HAP-1 (cell line): Measurements from ENCODE around the gene OTOP3.

Experiments
- DNase-seq, 2 experiments: peaks; one replicate each; pipeline ENCODE4 v3.0.0-alpha.2; 2016 to 2020; ENCODE audit warnings: low spot score in 2 of 2
- H3K27me3 ChIP-seq: fragments of 250-450 bp; sonication (Bioruptor Pico); 2 replicates; pipeline ENCODE4 v1.5.1; 2020; ENCODE audit warnings: low read depth, mild to moderate bottlenecking, moderate library complexity
- H3K36me3 ChIP-seq: fragments of 250-450 bp; sonication (Bioruptor Pico); replicated peaks from 2 replicates; pipeline ENCODE4 v1.5.1; 2020; ENCODE audit warnings: mild to moderate bottlenecking
- H3K4me1 ChIP-seq: fragments of 250-450 bp; sonication (Bioruptor Pico); 2 replicates; pipeline ENCODE4 v1.5.1; 2020; ENCODE audit warnings: mild to moderate bottlenecking
- H3K4me3 ChIP-seq: fragments of 250-450 bp; sonication (Bioruptor Pico); 2 replicates; pipeline ENCODE4 v1.5.1; 2020; ENCODE audit warnings: mild to moderate bottlenecking, moderate library complexity
- H3K9me3 ChIP-seq: fragments of 250-450 bp; sonication (Bioruptor Pico); 2 replicates; pipeline ENCODE4 v1.5.1; 2020; ENCODE audit warnings: mild to moderate bottlenecking, moderate library complexity
- in situ Hi-C: fragments of 300-500 bp; cut with MboI; formaldehyde crosslinking; loops from 3 replicates; pipeline ENCODE4 v1.14.3; 2020; ENCODE audit warnings: low sequenced_read_pairs, inconsistent platforms, mixed read lengths

Gene OTOP3

DNA sequence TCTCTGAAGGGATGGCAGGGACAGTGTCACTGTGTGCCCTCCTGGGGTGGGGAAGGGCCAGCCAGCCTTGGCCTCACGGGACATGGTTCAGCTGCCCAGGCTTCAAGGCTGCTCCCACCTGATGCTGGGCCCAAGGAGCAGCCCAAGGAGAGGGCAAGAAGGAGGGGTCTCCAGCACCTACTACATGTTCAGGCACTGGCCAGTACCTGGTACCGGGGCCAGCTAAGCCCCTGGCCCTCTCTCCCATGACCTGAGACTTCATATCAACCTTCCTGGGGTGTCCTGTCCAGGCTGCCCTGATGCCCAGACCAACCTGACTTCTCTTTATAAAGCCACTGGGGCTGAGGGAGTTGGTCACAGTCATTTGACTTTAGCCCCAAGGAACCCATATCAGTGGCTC is 13.9 kb upstream of the OTOP3 start:
- no peak overlapping the region for H3K4me3 ChIP-seq
- in situ Hi-C loops, result loop anchor here (10.0 kb wide), 1 partner anchor 493 kb away; no protein-coding TSS in a partner anchor
- H3K27me3 ChIP-seq, result peaks cover 36% of the 10 kb centered on the region
- no peak for DNase-seq
- H3K36me3 ChIP-seq, result no peaks in the 10 kb centered on the region
- H3K9me3 ChIP-seq, result no peaks in the 10 kb centered on the region
- H3K4me1 ChIP-seq, result no peaks in the 10 kb centered on the region; the same call in 1 of the 2 replicates

DNA sequence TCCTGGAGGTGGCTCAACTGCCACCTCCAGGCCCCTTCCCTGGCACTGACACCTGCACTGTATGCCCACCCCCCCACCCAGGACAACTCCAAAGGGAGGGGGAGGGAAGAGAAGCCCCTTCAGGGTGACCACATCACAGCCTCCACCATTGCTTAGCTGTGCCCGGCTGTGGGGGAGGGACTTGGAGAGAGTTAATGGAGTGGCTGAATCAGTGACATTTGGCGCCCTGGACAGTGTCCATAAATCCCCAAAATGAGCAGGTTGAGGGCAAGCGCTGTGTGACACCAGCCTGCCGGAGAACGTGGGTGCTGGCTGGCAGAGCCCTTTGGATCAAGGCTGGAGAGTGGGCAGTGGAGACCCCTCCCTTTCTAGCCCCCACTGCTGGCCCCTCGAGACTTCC is 13.5 kb upstream of the OTOP3 start:
- no peak for DNase-seq
- Histone ChIP-seq H3K27me3 (peaks cover 38% of the 10 kb centered on the region), H3K4me3 (no peak overlapping the region), H3K36me3 (no peaks in the 10 kb centered on the region), H3K4me1 (no peaks in the 10 kb centered on the region; the same call in 1 of the 2 replicates), H3K9me3 (no peaks in the 10 kb centered on the region)
- in situ Hi-C loops, result loop anchor here (10.0 kb wide), 1 partner anchor 493 kb away; no protein-coding TSS in a partner anchor

DNA sequence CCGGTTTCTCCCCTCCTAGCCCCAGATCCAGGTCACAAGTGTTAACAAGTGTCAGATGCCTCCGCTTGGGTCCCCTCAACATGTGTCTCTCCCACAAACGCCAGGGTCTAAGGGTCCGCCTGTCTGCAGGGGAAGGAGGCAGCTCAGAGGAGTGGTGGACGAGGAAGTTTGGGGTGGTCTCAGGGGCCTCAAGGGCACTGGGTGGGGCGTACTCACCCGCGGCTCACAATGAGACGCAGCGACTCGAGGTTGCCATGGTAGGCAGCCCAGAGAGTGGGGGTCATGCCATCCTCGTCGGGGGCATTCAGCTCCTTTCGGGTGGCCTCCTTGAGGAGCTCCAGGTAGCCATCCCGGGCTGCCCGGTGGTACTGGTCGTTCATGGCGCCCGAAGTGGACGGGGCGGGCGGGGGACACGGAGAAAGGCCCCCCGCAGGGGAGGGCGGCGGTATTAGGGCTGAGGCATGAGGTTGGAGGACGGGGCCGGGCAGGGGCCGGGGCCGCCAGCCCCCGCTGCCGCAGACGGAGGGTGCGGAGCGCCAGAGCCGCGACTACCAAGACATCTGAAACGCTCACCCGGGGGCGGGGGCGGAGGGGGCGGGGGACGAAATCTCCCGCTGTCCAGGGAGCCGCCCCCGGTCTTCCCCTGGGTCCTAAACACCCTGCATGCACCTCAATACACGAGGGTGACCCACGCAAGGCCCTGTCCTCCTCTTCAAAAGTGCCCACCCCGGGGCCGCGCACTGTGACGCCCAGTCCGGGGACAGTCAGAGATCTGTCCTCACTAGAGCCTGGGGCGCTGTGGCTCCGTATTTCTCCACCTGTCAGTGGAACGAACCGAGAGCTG is 12.8 kb upstream of the OTOP3 start, which contains the start of gene USH1G:
Gene USH1G (minus strand): TSS at position 562 of the 844 bp plus-strand sequence. CDS start 182 bp downstream, at position 380.
- peak; percentile 17 to 63 for DNase-seq
- peak within 1 kb of the TSS; percentile 37 for H3K4me3 ChIP-seq
- H3K27me3 ChIP-seq, result peaks cover 43% of the 10 kb centered on the region
- H3K36me3 ChIP-seq, result no peaks in the 10 kb centered on the region
- in situ Hi-C loops, result loop anchor here (10.0 kb wide), 1 partner anchor 492 kb away; no protein-coding TSS in a partner anchor
- no peaks in the 10 kb centered on the region; the same call in 1 of the 2 replicates for H3K4me1 ChIP-seq
- H3K9me3 ChIP-seq, result no peaks in the 10 kb centered on the region

DNA sequence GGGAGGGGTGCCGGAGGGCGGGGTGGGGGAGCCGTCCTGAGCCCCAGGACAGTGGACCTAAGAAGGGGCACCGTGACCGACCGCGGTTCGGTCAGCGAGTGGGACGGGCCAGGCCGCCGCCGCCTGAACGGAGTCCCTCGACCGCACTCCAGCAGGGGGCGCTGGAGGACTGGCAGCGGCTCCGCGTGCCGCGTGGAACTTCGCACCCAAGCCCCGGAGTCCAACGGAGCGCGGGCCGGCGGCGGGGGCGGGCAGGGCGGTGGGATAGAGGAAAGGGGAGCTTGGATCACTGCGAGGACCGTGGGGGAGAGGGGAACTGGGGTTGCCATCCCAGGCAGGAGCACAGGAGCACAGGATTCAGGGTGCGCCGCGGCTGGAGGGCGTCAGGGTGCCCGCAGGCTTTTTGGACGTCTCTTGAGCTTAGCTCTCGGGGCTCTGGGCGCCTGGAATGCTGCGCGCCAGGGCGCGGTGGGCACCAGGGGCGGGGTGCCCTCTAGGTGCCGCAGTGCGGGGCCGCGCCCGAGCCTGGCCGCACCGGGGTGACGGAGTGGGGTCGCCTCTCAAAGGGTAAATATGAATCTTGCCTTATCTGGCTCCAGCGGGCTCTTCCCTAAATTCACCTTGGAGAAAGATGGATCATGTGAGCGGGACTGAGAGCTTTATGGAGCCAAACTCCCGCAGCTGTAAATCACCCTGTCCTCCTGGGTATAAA is 12.0 kb upstream of the OTOP3 start:
- H3K36me3 ChIP-seq, result no peaks in the 10 kb centered on the region
- H3K27me3 ChIP-seq, result peaks cover 43% of the 10 kb centered on the region
- DNase-seq, result peak in 1 of 2 experiments; percentile 82
- no peaks in the 10 kb centered on the region for H3K9me3 ChIP-seq
- peak overlapping the region; percentile 37 for H3K4me3 ChIP-seq
- in situ Hi-C loops, result loop anchor here (10.0 kb wide), 1 partner anchor 491 kb away; no protein-coding TSS in a partner anchor
- H3K4me1 ChIP-seq, result no peaks in the 10 kb centered on the region; the same call in 1 of the 2 replicates

DNA sequence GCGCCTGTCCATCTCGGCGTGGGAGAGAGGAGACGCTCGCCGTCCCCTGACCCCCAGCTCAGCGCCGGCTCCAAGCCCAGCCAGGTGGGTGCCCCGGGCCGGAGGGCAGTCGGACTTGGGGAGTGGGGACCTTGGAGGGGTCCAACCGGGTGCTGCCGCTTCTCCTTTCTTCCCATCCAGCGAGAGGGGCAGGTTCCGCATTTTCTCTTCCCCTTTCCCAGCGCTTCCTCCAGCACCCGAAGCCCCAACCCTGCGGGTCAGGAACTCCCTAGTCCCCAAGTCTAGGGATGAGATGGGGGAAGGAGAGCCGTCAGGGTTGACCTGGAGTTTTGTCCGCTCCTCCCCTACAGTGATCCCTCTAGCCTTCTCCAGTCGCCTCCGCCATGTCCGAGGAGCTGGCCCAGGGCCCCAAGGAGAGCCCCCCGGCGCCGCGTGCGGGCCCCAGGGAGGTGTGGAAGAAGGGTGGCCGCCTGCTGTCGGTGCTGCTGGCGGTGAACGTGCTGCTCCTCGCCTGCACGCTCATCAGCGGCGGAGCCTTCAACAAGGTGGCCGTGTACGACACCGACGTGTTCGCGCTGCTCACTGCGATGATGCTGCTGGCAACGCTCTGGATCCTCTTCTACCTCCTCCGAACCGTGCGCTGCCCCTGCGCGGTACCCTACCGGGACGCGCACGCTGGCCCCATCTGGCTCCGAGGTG is 11.3 kb upstream of the OTOP3 start, which contains the start of gene OTOP2:
Gene OTOP2 (plus strand): TSS at position 24 of the 699 bp plus-strand sequence. CDS start 360 bp downstream, at position 384.
- H3K4me3 ChIP-seq, result peak within 1 kb of the TSS; percentile 37
- no peak for DNase-seq
- peaks cover 43% of the 10 kb centered on the region for H3K27me3 ChIP-seq
- no peaks in the 10 kb centered on the region; the same call in 1 of the 2 replicates for H3K4me1 ChIP-seq
- H3K36me3 ChIP-seq, result no peaks in the 10 kb centered on the region
- no peaks in the 10 kb centered on the region for H3K9me3 ChIP-seq
- in situ Hi-C loops, result loop anchor here (10.0 kb wide), 1 partner anchor 490 kb away; no protein-coding TSS in a partner anchor

DNA sequence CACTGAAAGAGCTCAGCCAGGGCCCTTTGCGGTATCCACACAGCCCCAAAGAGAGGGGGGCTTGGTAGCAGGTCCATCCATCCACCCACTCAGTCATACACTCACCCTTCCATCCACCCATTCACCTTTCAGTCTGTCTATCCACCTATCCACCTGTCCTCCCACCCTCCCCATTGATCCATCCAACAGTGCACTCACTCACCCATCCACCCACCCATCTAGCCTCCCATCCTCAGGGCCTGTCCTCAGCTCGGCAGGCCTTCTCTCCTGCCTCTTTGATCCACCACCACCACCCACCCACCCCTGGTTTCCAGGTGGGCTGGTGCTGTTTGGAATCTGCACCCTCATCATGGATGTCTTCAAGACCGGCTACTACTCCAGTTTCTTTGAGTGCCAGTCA is 10.5 kb upstream of the OTOP3 start:
- H3K36me3 ChIP-seq, result no peaks in the 10 kb centered on the region
- H3K4me1 ChIP-seq, result no peaks in the 10 kb centered on the region; the same call in 1 of the 2 replicates
- no peak for DNase-seq
- H3K9me3 ChIP-seq, result no peaks in the 10 kb centered on the region
- no peak overlapping the region for H3K4me3 ChIP-seq
- H3K27me3 ChIP-seq, result peaks cover 43% of the 10 kb centered on the region
- in situ Hi-C loops, result loop anchor here (10.0 kb wide), 1 partner anchor 490 kb away; no protein-coding TSS in a partner anchor

DNA sequence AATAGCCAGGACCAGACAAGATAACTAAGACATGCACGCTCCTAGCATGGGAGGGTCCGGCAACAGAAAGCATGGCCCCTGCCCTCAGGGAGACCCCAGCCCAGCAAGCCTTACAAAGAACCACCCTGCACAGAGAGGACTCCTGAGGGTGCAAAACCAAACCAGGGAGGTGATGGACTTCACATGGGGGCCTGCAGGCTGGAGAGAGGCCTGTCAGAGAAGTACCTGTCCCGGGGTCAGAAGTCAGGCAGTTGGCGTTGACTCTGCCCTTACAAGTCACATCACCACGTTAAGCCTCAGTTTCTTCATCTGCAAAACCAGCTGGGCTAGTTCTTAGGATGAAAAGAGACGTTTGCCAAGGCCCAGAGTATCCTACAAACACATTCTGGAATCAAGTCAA is 6.9 kb upstream of the OTOP3 start:
- in situ Hi-C loops, result loop anchor here (10.0 kb wide), 1 partner anchor 486 kb away; no protein-coding TSS in a partner anchor

DNA sequence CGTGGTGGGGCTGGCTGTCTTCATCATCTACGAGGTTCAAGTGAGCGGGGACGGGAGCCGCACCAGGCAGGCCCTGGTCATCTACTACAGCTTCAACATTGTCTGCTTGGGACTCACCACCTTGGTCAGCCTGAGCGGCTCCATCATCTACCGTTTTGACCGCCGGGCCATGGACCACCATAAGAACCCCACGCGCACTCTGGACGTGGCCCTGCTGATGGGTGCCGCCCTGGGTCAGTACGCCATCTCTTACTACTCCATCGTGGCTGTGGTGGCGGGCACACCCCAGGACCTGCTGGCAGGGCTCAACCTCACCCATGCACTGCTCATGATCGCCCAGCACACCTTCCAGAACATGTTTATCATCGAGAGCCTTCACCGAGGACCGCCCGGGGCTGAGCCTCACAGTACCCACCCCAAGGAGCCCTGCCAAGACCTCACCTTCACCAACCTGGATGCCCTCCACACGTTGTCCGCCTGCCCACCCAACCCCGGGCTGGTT is 5.1 kb upstream of the OTOP3 start:
- Histone ChIP-seq H3K9me3 (no peaks in the 10 kb centered on the region), H3K4me1 (no peaks in the 10 kb centered on the region), H3K27me3 (peaks cover 29% of the 10 kb centered on the region), H3K36me3 (no peaks in the 10 kb centered on the region), H3K4me3 (no peak overlapping the region)
- no peak for DNase-seq
- in situ Hi-C loops, result no loop called here

More for the DNA sequence above, 6.9 kb upstream of the OTOP3 start:
- no peaks in the 10 kb centered on the region for H3K4me1 ChIP-seq
- no peaks in the 10 kb centered on the region for H3K9me3 ChIP-seq
- H3K4me3 ChIP-seq, result no peak overlapping the region
- no peak for DNase-seq
- no peaks in the 10 kb centered on the region for H3K36me3 ChIP-seq
- peaks cover 35% of the 10 kb centered on the region for H3K27me3 ChIP-seq

DNA sequence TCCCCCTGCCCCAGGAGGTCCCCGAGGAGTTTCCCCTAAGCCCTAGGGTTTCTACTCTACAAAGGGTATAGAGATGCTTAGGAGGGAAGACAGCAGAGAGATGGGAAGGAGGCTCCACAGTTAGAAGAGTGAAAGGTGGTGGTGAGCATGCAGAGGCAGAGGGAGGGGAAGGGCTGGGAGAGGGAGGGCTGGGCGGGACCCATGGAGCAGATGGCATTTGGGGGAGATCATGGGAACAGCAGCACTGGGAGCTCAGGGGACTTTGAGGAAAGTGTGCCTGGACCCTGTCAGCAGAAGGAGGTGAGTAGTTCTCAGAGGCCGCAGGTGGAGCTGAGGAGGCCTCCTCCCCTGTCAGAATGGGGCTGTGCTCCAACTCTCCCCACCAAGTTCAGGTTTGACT is 650 bp upstream of the OTOP3 start:
- Histone ChIP-seq H3K36me3 (no peaks in the 10 kb centered on the region), H3K9me3 (no peaks in the 10 kb centered on the region), H3K4me1 (no peaks in the 10 kb centered on the region), H3K27me3 (peaks cover 44% of the 10 kb centered on the region), H3K4me3 (no peak overlapping the region)
- in situ Hi-C loops, result no loop called here
- no peak for DNase-seq

DNA sequence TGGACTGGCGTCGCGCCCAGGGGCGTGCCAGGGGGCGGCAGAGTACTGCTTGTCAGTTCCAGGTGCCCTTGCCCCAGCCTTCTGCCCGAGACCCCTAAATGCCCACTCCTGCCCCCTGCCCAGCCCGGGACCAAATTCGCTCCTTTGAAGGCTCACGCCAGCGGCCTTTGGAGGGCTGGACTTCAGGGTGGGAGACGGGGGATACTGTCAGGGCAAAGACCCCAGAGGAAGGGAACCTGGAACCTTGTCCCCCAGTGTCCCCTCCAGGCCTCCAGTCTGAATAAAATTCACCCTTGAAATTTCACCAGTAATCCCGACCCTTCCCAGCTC is 737 bp downstream of the OTOP3 start:
- Histone ChIP-seq H3K36me3 (no peaks in the 10 kb centered on the region), H3K4me1 (no peaks in the 10 kb centered on the region), H3K27me3 (peaks cover 53% of the 10 kb centered on the region), H3K9me3 (no peaks in the 10 kb centered on the region), H3K4me3 (no peak overlapping the region)
- no peak for DNase-seq
- in situ Hi-C loops, result no loop called here

DNA sequence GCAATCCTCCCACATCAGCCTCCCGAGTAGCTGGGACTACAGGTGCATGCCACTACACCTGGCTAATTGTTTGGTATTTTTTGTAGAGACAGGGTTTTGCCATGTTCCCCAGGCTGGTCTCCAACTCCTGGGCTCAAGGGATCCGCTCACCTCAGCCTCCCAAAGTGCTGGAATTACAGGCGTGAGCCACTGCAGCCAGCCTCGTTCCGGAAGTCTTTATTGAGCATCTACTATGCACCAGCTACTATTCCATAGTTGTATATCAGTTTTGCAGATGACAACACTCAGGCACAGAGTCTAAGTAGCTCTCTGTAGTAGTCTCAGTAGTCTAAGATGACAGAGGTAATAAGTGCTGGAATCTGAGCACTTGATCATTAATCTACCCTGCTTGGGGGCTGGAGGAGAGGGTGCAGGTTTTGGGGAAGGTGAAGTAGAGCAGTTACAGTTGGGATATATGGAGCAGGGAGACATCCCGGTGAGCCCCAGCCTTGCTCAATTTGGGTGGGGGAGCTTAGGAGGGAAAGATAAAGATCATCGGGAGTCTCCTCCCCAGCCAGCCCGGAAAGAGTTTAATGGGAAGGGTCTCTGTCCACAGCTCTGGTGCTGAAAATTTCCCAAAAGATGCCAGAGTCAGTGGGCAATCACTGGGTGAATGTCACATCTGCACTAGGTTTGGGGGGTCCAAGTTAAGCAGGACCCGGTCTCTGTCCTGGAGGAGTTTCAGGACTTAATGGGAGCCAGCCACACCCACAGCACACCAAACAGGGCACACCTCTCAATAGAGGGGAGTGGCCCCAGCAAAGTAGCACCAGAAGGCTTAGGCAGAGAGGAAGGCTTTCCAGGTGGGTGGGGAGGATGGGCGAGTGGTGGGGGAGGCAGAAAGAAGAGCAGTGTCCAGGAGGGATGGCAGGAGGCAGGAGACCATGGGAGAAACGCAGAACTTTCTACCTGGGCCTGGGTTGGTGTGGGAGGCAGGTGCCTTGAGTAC is 1.7 kb downstream of the OTOP3 start:
- Histone ChIP-seq H3K36me3 (no peaks in the 10 kb centered on the region), H3K9me3 (no peaks in the 10 kb centered on the region), H3K4me1 (no peaks in the 10 kb centered on the region), H3K4me3 (no peak overlapping the region), H3K27me3 (peaks cover 58% of the 10 kb centered on the region)
- in situ Hi-C loops, result no loop called here
- peak in 1 of 2 experiments; percentile 38 for DNase-seq

DNA sequence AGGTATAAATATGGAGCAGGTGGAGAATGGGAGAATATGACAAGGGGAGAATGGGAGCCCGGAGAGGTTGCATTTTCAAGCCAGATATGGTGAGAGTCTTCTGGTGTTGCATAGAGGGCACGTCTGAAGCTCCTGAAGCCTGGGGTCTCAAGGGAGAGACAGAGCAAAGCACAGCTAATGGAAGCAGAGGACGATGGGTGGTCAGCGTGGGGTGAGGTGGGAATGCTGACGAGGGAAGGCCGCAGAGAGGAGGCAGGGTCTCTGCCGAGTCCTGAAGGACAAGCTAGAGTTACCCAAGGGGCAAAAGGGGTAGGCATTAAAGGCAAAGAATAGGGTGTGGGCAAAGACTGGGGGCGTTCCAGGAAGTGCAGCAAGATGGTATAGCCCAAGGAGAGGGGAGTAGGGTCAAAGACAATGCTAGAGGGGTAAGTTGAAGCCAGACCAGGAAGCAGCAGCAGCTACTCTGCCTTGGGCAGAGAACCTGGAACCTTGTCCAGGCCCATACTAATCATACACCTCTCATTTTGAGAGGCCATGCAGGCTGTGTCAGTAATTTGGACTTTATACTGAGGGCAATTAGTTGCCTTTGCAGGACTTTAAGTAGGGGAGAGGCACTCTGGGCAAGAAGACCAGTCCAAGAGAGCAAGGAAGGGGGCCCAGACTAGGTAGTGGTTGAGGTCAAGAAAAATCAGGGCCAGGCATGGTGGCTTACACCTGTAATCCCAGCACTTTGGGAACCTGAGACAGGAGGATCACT is 2.7 kb downstream of the OTOP3 start:
- H3K4me3 ChIP-seq, result no peak overlapping the region

More for the DNA sequence above, 2.7 kb downstream of the OTOP3 start:
- peaks cover 62% of the 10 kb centered on the region for H3K27me3 ChIP-seq
- no peaks in the 10 kb centered on the region for H3K36me3 ChIP-seq
- in situ Hi-C loops, result no loop called here
- H3K9me3 ChIP-seq, result no peaks in the 10 kb centered on the region
- no peaks in the 10 kb centered on the region for H3K4me1 ChIP-seq
- DNase-seq, result no peak
